ENCODE results near the gene KIAA0753.

KIAA0753 gene

GRCh38 chr17:6677158-6677831 is 36.8 kb upstream of the KIAA0753 start:
- no peak overlapping the region for H3K4me3 ChIP-seq (ENCODE audit: control insufficient read depth, low read depth, low read length)
- TF ChIP-seq, protein P1, sequence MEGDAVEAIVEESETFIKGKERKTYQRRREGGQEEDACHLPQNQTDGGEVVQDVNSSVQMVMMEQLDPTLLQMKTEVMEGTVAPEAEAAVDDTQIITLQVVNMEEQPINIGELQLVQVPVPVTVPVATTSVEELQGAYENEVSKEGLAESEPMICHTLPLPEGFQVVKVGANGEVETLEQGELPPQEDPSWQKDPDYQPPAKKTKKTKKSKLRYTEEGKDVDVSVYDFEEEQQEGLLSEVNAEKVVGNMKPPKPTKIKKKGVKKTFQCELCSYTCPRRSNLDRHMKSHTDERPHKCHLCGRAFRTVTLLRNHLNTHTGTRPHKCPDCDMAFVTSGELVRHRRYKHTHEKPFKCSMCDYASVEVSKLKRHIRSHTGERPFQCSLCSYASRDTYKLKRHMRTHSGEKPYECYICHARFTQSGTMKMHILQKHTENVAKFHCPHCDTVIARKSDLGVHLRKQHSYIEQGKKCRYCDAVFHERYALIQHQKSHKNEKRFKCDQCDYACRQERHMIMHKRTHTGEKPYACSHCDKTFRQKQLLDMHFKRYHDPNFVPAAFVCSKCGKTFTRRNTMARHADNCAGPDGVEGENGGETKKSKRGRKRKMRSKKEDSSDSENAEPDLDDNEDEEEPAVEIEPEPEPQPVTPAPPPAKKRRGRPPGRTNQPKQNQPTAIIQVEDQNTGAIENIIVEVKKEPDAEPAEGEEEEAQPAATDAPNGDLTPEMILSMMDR (conservative IDR thresholded peaks at IDR 0.05; ENCODE audit: control insufficient read depth, insufficient read depth, low read depth, low read length), result no peak
- no peak for DNase-seq (ENCODE audit: low read depth)

DNA sequence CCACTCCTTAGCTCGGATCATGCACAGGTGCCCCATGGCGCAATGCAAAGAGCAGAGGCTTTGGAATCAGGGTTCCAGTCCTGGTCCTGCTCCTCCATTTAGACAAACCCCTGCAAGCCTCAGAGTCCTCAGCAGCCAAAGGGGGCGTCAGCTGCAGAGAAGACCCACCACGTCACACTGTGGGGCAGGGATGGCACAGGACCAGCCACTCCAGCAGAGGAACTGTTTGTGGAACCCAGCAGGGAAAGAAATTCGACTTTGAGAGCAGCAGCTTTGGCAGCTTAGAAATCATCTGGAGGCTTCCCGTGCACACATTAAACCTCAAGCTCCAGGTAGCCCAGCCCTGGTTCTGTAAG is 36.3 kb upstream of the KIAA0753 start:
- DNase-seq (ENCODE audit: low read depth), result no peak
- TF ChIP-seq, protein P1 (conservative IDR thresholded peaks at IDR 0.05; ENCODE audit: control insufficient read depth, insufficient read depth, low read depth, low read length), result no peak
- no peak overlapping the region for H3K4me3 ChIP-seq (ENCODE audit: control insufficient read depth, low read depth, low read length)

GRCh38 chr17:6675201-6675825 is 34.8 kb upstream of the KIAA0753 start:
- H3K4me3 ChIP-seq (ENCODE audit: control insufficient read depth, low read depth, low read length), result no peak overlapping the region
- DNase-seq (ENCODE audit: low read depth), result no peak
- TF ChIP-seq, protein P1 (conservative IDR thresholded peaks at IDR 0.05; ENCODE audit: control insufficient read depth, insufficient read depth, low read depth, low read length), result no peak

DNA sequence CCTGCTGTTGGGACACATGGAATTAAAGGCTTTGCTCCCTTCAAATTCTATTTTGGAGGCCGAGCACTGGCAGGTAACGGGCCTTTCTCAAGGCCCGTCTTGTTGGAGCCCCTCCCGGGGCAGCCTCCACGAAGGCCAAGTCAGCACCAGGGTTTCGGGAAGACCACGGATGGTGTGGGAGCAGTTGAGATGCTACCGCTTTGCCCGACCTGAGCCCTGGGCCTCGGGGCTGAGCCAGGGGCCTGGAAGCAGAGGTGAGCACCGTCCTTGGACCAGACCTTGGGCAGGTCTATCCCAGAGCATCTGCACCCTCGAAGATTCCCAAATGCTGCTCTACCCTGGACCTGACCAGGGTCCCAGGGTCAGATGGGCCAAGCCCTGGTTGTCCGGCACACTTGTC is 34.1 kb upstream of the KIAA0753 start:
- DNase-seq (ENCODE audit: low read depth), result no peak
- no peak overlapping the region for H3K4me3 ChIP-seq (ENCODE audit: control insufficient read depth, low read depth, low read length)
- TF ChIP-seq, protein P1 (conservative IDR thresholded peaks at IDR 0.05; ENCODE audit: control insufficient read depth, insufficient read depth, low read depth, low read length), result no peak

- no peak for DNase-seq (ENCODE audit: low read depth)
- TF ChIP-seq, protein P1 (conservative IDR thresholded peaks at IDR 0.05; ENCODE audit: control insufficient read depth, insufficient read depth, low read depth, low read length), result no peak
- no peak overlapping the region for H3K4me3 ChIP-seq (ENCODE audit: control insufficient read depth, low read depth, low read length)
Measured at GRCh38 chr17:6671431-6671830, 30.9 kb upstream of the KIAA0753 start.

DNA sequence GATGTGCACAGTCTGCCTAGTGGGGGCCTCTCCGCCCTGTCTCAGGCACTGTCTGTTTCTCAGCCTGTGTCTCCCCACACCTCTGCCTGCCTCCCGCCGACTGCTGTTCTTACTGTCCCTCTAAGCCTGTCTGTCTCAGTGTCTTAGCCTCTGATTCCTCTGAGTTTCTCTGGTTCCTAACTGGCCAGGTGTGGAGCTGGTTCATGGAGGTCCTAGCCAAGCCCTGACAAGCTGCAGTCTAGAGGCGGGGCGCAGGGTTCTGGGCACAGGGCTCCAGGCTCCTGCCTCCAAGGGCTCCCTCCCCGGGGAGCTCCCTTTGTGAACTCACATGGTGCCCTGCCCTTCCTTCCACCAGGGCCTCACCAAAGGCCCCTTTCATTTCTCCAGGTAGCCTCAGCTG is 30.5 kb upstream of the KIAA0753 start:
- TF ChIP-seq, protein P1 (conservative IDR thresholded peaks at IDR 0.05; ENCODE audit: control insufficient read depth, insufficient read depth, low read depth, low read length), result no peak
- DNase-seq (ENCODE audit: low read depth), result no peak
- no peak overlapping the region for H3K4me3 ChIP-seq (ENCODE audit: control insufficient read depth, low read depth, low read length)
